GM12874 (cell line): Measurements from ENCODE around the gene ELP6.
A peak's percentile ranks its signal among the peaks of the same experiment; 100 is the strongest.

ENCODE experiments used
- TF ChIP-seq, protein P1 (sequence below): IDR thresholded peaks from 2 replicates; pipeline ENCODE4 v1.5.1; 2011; ENCODE audit warnings: low read depth, mild to moderate bottlenecking, control low read depth, low read length, moderate library complexity; ENCODE audit not compliant: insufficient read depth

ELP6 gene

GRCh38 chr3:47522082-47522987 is 8.8 kb upstream of the ELP6 start:
- TF ChIP-seq, protein P1, sequence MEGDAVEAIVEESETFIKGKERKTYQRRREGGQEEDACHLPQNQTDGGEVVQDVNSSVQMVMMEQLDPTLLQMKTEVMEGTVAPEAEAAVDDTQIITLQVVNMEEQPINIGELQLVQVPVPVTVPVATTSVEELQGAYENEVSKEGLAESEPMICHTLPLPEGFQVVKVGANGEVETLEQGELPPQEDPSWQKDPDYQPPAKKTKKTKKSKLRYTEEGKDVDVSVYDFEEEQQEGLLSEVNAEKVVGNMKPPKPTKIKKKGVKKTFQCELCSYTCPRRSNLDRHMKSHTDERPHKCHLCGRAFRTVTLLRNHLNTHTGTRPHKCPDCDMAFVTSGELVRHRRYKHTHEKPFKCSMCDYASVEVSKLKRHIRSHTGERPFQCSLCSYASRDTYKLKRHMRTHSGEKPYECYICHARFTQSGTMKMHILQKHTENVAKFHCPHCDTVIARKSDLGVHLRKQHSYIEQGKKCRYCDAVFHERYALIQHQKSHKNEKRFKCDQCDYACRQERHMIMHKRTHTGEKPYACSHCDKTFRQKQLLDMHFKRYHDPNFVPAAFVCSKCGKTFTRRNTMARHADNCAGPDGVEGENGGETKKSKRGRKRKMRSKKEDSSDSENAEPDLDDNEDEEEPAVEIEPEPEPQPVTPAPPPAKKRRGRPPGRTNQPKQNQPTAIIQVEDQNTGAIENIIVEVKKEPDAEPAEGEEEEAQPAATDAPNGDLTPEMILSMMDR, result peak; percentile 85

DNA sequence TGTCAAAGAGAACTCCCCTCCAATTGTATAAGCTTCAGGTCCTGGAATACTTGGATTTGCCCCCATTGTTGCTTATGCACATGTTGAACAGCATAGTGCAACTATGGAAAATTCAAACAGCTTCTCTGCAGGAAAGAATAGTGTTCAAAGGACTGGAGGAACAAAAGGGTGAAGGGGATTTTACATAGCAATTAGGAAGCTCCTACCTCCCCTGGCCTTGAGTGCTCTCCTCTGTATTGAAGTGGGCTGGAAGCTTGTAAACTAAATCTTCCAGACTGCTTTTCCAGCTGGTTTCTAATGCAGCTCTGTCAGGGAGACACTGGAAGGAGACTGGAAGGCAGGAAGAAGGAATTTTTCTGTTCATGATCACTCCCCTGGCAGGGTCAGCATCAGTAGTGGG is 7.2 kb upstream of the ELP6 start:
- TF ChIP-seq, protein P1, result no peak

DNA sequence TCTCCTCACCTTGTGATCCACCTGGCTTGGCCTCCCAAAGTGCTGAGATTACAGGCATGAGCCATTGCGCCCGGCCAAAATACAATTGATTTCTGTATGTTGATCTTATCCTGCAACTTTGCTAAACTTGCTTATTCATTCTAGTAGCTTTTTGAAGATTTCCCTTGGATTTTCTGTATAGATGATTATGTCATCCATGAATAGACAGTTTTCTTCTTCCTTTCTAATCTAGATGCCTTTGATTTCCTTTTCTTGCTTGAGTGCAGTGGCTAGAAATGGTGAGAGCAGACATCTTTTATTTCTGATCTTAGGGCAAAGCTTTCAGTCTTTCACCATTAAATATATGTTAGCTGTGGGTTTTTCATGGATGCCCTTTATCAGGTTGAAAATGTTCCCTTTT is 4.4 kb upstream of the ELP6 start:
- TF ChIP-seq, protein P1, result no peak

DNA sequence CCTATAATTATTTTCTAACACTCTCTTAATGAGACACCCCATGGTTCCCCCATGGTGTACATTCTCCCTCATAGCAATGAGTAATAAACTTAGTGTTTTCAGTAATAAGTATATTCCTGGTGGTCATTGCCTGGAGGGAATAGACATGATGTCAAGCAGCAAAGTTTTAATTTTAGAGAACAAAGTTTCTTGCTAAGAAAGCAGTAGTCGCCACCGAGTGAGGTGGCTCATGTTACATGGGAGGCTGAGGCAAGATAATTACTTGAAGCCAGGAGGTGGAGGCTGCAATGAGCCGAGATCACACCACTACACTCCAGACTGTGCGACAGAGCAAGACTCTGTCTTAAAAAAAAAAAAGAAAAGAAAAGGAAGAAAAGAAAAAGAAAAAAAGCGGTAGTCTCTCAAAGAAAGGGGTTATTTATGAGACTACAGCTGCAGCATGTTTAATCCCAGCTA is 2.4 kb upstream of the ELP6 start:
- TF ChIP-seq, protein P1, result no peak

GRCh38 chr3:47515100-47515499 is 1.6 kb upstream of the ELP6 start:
- TF ChIP-seq, protein P1, result no peak

GRCh38 chr3:47512416-47513124 is 942 bp downstream of the ELP6 start:
- TF ChIP-seq, protein P1, result no peak

DNA sequence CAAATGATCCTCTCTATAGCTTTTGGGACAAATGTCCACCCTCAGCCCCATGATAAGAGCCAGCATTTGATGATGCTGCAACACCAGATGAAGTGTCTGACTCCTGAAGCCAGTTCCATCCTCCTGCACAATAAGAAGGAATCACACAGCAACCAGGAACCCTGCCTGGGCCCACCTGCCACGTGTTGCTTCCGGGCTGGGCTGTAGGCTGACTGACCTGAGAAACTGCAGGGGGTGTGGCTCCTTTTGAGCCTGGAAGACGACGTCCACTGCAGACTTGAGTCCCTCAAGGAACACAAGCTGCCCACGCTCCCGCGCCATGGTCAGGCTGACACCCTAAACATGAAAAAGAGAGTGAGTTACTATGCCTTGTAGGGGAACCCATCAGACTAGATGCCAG is 9.4 kb downstream of the ELP6 start:
- TF ChIP-seq, protein P1, result no peak
